Neural progenitor cell (in vitro differentiated cells): ENCODE results near the gene RECK. TPM values are rescaled to one million over a fixed set of nuclear protein-coding genes. Genes with fewer than 3 reads are reported as not detected.

Experiments
- DNase-seq: peaks from one replicate; pipeline ENCODE4 v3.0.0-alpha.2; 2016; ENCODE audit warnings: low spot score
- H2AFZ ChIP-seq: fragments of 200-600 bp; sonication (generic); replicated peaks from 2 replicates; pipeline ENCODE4 v1.6.1; 2016; ENCODE audit warnings: antibody characterized with exemption
- H3F3A ChIP-seq: fragments of 200-600 bp; sonication (generic); 2 replicates; pipeline ENCODE4 v1.6.1; 2016; ENCODE audit warnings: antibody characterized with exemption, low read depth
- H3K27ac ChIP-seq: fragments of 200-600 bp; sonication (generic); 2 replicates; pipeline ENCODE4 v1.5.1; 2016; ENCODE audit warnings: mild to moderate bottlenecking
- H3K27me3 ChIP-seq: fragments of 200-600 bp; sonication (generic); 2 replicates; pipeline ENCODE4 v1.6.1; 2016; ENCODE audit warnings: mild to moderate bottlenecking, moderate library complexity
- H3K36me3 ChIP-seq: fragments of 200-600 bp; sonication (generic); 2 replicates; pipeline ENCODE4 v1.5.1; 2016
- H3K4me1 ChIP-seq: fragments of 200-600 bp; sonication (generic); 2 replicates; pipeline ENCODE4 v1.6.1; 2016; ENCODE audit warnings: mixed run types
- H3K4me2 ChIP-seq: fragments of 200-600 bp; sonication (generic); 2 replicates; pipeline ENCODE4 v1.6.1; 2016
- H3K4me3 ChIP-seq: fragments of 200-600 bp; sonication (generic); 2 replicates; pipeline ENCODE4 v1.5.1; 2016
- H3K79me2 ChIP-seq: fragments of 200-600 bp; sonication (generic); 2 replicates; pipeline ENCODE4 v1.6.1; 2016; ENCODE audit warnings: low read depth
- H3K9ac ChIP-seq: fragments of 200-600 bp; sonication (generic); 2 replicates; pipeline ENCODE4 v1.6.1; 2016
- H3K9me3 ChIP-seq: fragments of 200-600 bp; sonication (generic); 2 replicates; pipeline ENCODE4 v1.5.1; 2016; ENCODE audit warnings: low read depth
- H4K20me1 ChIP-seq: fragments of 200-600 bp; sonication (generic); 2 replicates; pipeline ENCODE4 v1.6.1; 2016; ENCODE audit warnings: low read depth
- H3K27ac Mint-ChIP-seq: 3 replicates; pipeline ENCODE4 v1.8.0; 2021; ENCODE audit warnings: mixed read lengths
- H3K27me3 Mint-ChIP-seq: 2 replicates; pipeline ENCODE4 v1.8.0; 2022; ENCODE audit warnings: low read depth, mild to moderate bottlenecking, inconsistent platforms, moderate library complexity, mixed read lengths; ENCODE audit not compliant: insufficient read depth
- H3K36me3 Mint-ChIP-seq: 3 replicates; pipeline ENCODE4 v1.8.0; 2021; ENCODE audit warnings: mixed read lengths
- H3K4me1 Mint-ChIP-seq: 3 replicates; pipeline ENCODE4 v1.8.0; 2021; ENCODE audit warnings: mixed read lengths
- H3K4me3 Mint-ChIP-seq: 3 replicates; pipeline ENCODE4 v1.8.0; 2021; ENCODE audit warnings: mild to moderate bottlenecking, moderate library complexity, mixed read lengths
- H3K9me3 Mint-ChIP-seq: 3 replicates; pipeline ENCODE4 v1.8.0; 2020; ENCODE audit warnings: mixed read lengths
- CTCF ChIP-seq: fragments of 200-600 bp; sonication (generic); IDR thresholded peaks from 2 replicates; pipeline ENCODE4 v1.5.1; 2017; ENCODE audit warnings: antibody characterized with exemption, mild to moderate bottlenecking
- EZH2 ChIP-seq: fragments of 200-600 bp; sonication (generic); IDR thresholded peaks from 2 replicates; pipeline ENCODE4 v1.6.1; 2017; ENCODE audit warnings: antibody characterized with exemption, mild to moderate bottlenecking, moderate library complexity
- EZH2phosphoT487 ChIP-seq: fragments of 200-600 bp; sonication (generic); IDR thresholded peaks from 2 replicates; pipeline ENCODE4 v1.6.1; 2017; ENCODE audit warnings: antibody characterized with exemption
- total RNA-seq: library from RNA; depleted of rRNA; stranded (reverse); fragments of >200 nt; gene quantifications from 2 replicates; pipeline ENCODE4 v1.2.3, GENCODE V29; 2015; ENCODE audit warnings: low replicate concordance

Gene RECK
- total RNA-seq, 1 donor from 2014 or later = 11.0 TPM

GRCh38 chr9:36164372-36164771 lies 127.7 kb downstream of the RECK start:
- no peaks in the 10 kb centered on the region for H3K9me3 Mint-ChIP-seq
- H4K20me1 ChIP-seq = no peaks in the 10 kb centered on the region
- peaks cover 3% of the 10 kb centered on the region for H3K36me3 Mint-ChIP-seq
- H3K27ac Mint-ChIP-seq = no peak overlapping the region
- peaks cover 17% of the 10 kb centered on the region for H3K27me3 Mint-ChIP-seq
- H3K27ac ChIP-seq = no peak overlapping the region
- H2AFZ ChIP-seq = no peak overlapping the region
- H3K36me3 ChIP-seq = no peaks in the 10 kb centered on the region
- H3K4me1 ChIP-seq = peaks cover 20% of the 10 kb centered on the region
- H3K9me3 ChIP-seq = no peaks in the 10 kb centered on the region
- H3K4me2 ChIP-seq = no peak overlapping the region
- H3K4me3 Mint-ChIP-seq = no peak overlapping the region
- H3K4me3 ChIP-seq = no peak overlapping the region
- no peak for TF ChIP-seq EZH2phosphoT487
- TF ChIP-seq EZH2 = no peak
- TF ChIP-seq CTCF = no peak
- DNase-seq = no peak
- no peak overlapping the region for H3K9ac ChIP-seq
- no peaks in the 10 kb centered on the region for H3K27me3 ChIP-seq
- H3F3A ChIP-seq = peaks cover 30% of the 10 kb centered on the region
- no peaks in the 10 kb centered on the region for H3K79me2 ChIP-seq
- peaks cover 35% of the 10 kb centered on the region for H3K4me1 Mint-ChIP-seq

- no peak for DNase-seq
- TF ChIP-seq EZH2 = no peak
- H3K27me3 ChIP-seq = no peaks in the 10 kb centered on the region
- Mint-ChIP-seq H3K36me3 (peaks cover 3% of the 10 kb centered on the region), H3K27ac (peak overlapping the region; percentile 17), H3K27me3 (peaks cover 17% of the 10 kb centered on the region), H3K9me3 (no peaks in the 10 kb centered on the region), H3K4me3 (no peak overlapping the region), H3K4me1 (peaks cover 35% of the 10 kb centered on the region)
- no peak overlapping the region for H3K4me3 ChIP-seq
- no peaks in the 10 kb centered on the region for H3K79me2 ChIP-seq
- H3K9ac ChIP-seq = no peak overlapping the region
- H2AFZ ChIP-seq = no peak overlapping the region
- H3K9me3 ChIP-seq = no peaks in the 10 kb centered on the region
- H3K4me1 ChIP-seq = peaks cover 20% of the 10 kb centered on the region
- H3K4me2 ChIP-seq = no peak overlapping the region
- H3K27ac ChIP-seq = no peak overlapping the region
- H3K36me3 ChIP-seq = no peaks in the 10 kb centered on the region
- peaks cover 30% of the 10 kb centered on the region for H3F3A ChIP-seq
- no peaks in the 10 kb centered on the region for H4K20me1 ChIP-seq
Measured at GRCh38 chr9:36164989-36165388, 128.3 kb downstream of the RECK start.

GRCh38 chr9:36165826-36166167 lies 129.1 kb downstream of the RECK start:
- Histone ChIP-seq H2AFZ (no peak overlapping the region), H3K4me3 (no peak overlapping the region), H3K27me3 (no peaks in the 10 kb centered on the region), H3K27ac (no peak overlapping the region), H4K20me1 (no peaks in the 10 kb centered on the region), H3K4me1 (peaks cover 20% of the 10 kb centered on the region), H3K4me2 (no peak overlapping the region), H3K9me3 (no peaks in the 10 kb centered on the region), H3F3A (peaks cover 30% of the 10 kb centered on the region), H3K36me3 (no peaks in the 10 kb centered on the region), H3K9ac (no peak overlapping the region), H3K79me2 (no peaks in the 10 kb centered on the region)
- no peaks in the 10 kb centered on the region for H3K9me3 Mint-ChIP-seq
- peaks cover 3% of the 10 kb centered on the region for H3K36me3 Mint-ChIP-seq
- TF ChIP-seq EZH2phosphoT487 (no peak), EZH2 (no peak), CTCF (no peak)
- peaks cover 32% of the 10 kb centered on the region for H3K4me1 Mint-ChIP-seq
- no peak overlapping the region for H3K4me3 Mint-ChIP-seq
- no peak overlapping the region for H3K27ac Mint-ChIP-seq
- H3K27me3 Mint-ChIP-seq = peaks cover 21% of the 10 kb centered on the region
- DNase-seq = no peak

- Histone ChIP-seq H3K27me3 (no peaks in the 10 kb centered on the region), H3F3A (peaks cover 30% of the 10 kb centered on the region), H3K27ac (no peak overlapping the region), H3K4me1 (peaks cover 19% of the 10 kb centered on the region), H3K9ac (no peak overlapping the region), H4K20me1 (no peaks in the 10 kb centered on the region), H3K79me2 (no peaks in the 10 kb centered on the region), H2AFZ (peak overlapping the region; percentile 78), H3K4me3 (peak overlapping the region; percentile 44), H3K4me2 (peak overlapping the region; percentile 70), H3K9me3 (no peaks in the 10 kb centered on the region), H3K36me3 (no peaks in the 10 kb centered on the region)
- Mint-ChIP-seq H3K9me3 (no peaks in the 10 kb centered on the region), H3K4me1 (peaks cover 27% of the 10 kb centered on the region), H3K36me3 (peaks cover 3% of the 10 kb centered on the region), H3K27me3 (peaks cover 21% of the 10 kb centered on the region), H3K27ac (no peak overlapping the region), H3K4me3 (no peak overlapping the region)
- TF ChIP-seq CTCF (peak; percentile 90), EZH2phosphoT487 (no peak), EZH2 (no peak)
- peak; percentile 86 for DNase-seq
Measured at GRCh38 chr9:36166168-36166927, 129.6 kb downstream of the RECK start.
